ENCODE data around the gene SAMHD1.
"Not testable (repeated sequence)": the region's sequence is repeated elsewhere in the genome, so short reads cannot be mapped to it uniquely, and the experiment has no call there.

GRCh38 chr20:37000171-37000570 lies 48.7 kb upstream of the SAMHD1 start:
- TF ChIP-seq ZNF232 (CRISPR knock-in tag; IDR thresholded peaks at IDR 0.05); CTCF (IDR thresholded peaks at IDR 0.05 in 2 of 3, conservative IDR thresholded peaks at IDR 0.05 in 1 of 3; ENCODE audit: insufficient read depth in 2 of 3, low read depth in 1 of 3, low read length in 3 of 3); RHOXF2B (CRISPR knock-in tag; conservative IDR thresholded peaks at IDR 0.05); RAD21 (CRISPR knock-in tag; conservative IDR thresholded peaks at IDR 0.05 in 1 of 2, IDR thresholded peaks at IDR 0.05 in 1 of 2); IRF2 (CRISPR knock-in tag; IDR thresholded peaks at IDR 0.05); YY1 (IDR thresholded peaks at IDR 0.05; ENCODE audit: borderline replicate concordance in 1 of 3, control insufficient read depth in 1 of 3, extremely low read depth in 1 of 3, insufficient read depth in 3 of 3, insufficient read length in 1 of 3, insufficient replicate concordance in 2 of 3, low read depth in 1 of 3, low read length in 2 of 3); ZNF75A (CRISPR knock-in tag; IDR thresholded peaks at IDR 0.05); TCF7L2 (IDR thresholded peaks at IDR 0.05; ENCODE audit: low read depth, low read length); CBX1 (IDR thresholded peaks at IDR 0.05; ENCODE audit: low read depth); STAT6 (CRISPR knock-in tag; IDR thresholded peaks at IDR 0.05): not testable (repeated sequence)
- TF ChIP-seq, protein P1, sequence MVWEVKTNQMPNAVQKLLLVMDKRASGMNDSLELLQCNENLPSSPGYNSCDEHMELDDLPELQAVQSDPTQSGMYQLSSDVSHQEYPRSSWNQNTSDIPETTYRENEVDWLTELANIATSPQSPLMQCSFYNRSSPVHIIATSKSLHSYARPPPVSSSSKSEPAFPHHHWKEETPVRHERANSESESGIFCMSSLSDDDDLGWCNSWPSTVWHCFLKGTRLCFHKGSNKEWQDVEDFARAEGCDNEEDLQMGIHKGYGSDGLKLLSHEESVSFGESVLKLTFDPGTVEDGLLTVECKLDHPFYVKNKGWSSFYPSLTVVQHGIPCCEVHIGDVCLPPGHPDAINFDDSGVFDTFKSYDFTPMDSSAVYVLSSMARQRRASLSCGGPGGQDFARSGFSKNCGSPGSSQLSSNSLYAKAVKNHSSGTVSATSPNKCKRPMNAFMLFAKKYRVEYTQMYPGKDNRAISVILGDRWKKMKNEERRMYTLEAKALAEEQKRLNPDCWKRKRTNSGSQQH (CRISPR knock-in tag; IDR thresholded peaks at IDR 0.05), result not testable (repeated sequence)

Measured in K562 (cell line).